ENCODE measurements around the gene LSM14A. TPM values are rescaled to one million over a fixed set of nuclear protein-coding genes. Genes with fewer than 3 reads are reported as not detected.

The LSM14A gene
- total and polyA plus RNA-seq, 2 of the 8 experiments (the other 6 are each of a cell fraction or from before 2014, with no cell fraction given), result 117 to 195 TPM

DNA sequence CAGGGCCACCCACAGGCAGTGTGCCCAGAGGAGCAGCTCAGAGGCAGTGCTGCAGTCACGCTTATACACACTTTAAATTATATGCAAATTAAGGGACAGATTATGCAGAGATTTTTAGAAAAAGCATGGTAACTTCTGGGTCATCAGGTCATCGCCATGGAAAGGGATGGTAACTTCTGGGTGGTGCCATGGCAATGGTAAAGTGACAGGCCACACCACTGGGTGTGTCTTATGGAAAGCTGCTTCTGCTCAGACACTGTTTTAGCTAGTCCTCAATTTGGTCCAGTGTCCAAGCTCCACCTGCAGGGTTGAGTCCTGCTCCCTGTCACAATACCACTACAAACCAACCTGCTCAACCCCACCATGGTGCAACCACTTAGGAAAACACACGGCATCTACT lies 29.9 kb upstream of the LSM14A start (continued):
- TF ChIP-seq, protein P1, sequence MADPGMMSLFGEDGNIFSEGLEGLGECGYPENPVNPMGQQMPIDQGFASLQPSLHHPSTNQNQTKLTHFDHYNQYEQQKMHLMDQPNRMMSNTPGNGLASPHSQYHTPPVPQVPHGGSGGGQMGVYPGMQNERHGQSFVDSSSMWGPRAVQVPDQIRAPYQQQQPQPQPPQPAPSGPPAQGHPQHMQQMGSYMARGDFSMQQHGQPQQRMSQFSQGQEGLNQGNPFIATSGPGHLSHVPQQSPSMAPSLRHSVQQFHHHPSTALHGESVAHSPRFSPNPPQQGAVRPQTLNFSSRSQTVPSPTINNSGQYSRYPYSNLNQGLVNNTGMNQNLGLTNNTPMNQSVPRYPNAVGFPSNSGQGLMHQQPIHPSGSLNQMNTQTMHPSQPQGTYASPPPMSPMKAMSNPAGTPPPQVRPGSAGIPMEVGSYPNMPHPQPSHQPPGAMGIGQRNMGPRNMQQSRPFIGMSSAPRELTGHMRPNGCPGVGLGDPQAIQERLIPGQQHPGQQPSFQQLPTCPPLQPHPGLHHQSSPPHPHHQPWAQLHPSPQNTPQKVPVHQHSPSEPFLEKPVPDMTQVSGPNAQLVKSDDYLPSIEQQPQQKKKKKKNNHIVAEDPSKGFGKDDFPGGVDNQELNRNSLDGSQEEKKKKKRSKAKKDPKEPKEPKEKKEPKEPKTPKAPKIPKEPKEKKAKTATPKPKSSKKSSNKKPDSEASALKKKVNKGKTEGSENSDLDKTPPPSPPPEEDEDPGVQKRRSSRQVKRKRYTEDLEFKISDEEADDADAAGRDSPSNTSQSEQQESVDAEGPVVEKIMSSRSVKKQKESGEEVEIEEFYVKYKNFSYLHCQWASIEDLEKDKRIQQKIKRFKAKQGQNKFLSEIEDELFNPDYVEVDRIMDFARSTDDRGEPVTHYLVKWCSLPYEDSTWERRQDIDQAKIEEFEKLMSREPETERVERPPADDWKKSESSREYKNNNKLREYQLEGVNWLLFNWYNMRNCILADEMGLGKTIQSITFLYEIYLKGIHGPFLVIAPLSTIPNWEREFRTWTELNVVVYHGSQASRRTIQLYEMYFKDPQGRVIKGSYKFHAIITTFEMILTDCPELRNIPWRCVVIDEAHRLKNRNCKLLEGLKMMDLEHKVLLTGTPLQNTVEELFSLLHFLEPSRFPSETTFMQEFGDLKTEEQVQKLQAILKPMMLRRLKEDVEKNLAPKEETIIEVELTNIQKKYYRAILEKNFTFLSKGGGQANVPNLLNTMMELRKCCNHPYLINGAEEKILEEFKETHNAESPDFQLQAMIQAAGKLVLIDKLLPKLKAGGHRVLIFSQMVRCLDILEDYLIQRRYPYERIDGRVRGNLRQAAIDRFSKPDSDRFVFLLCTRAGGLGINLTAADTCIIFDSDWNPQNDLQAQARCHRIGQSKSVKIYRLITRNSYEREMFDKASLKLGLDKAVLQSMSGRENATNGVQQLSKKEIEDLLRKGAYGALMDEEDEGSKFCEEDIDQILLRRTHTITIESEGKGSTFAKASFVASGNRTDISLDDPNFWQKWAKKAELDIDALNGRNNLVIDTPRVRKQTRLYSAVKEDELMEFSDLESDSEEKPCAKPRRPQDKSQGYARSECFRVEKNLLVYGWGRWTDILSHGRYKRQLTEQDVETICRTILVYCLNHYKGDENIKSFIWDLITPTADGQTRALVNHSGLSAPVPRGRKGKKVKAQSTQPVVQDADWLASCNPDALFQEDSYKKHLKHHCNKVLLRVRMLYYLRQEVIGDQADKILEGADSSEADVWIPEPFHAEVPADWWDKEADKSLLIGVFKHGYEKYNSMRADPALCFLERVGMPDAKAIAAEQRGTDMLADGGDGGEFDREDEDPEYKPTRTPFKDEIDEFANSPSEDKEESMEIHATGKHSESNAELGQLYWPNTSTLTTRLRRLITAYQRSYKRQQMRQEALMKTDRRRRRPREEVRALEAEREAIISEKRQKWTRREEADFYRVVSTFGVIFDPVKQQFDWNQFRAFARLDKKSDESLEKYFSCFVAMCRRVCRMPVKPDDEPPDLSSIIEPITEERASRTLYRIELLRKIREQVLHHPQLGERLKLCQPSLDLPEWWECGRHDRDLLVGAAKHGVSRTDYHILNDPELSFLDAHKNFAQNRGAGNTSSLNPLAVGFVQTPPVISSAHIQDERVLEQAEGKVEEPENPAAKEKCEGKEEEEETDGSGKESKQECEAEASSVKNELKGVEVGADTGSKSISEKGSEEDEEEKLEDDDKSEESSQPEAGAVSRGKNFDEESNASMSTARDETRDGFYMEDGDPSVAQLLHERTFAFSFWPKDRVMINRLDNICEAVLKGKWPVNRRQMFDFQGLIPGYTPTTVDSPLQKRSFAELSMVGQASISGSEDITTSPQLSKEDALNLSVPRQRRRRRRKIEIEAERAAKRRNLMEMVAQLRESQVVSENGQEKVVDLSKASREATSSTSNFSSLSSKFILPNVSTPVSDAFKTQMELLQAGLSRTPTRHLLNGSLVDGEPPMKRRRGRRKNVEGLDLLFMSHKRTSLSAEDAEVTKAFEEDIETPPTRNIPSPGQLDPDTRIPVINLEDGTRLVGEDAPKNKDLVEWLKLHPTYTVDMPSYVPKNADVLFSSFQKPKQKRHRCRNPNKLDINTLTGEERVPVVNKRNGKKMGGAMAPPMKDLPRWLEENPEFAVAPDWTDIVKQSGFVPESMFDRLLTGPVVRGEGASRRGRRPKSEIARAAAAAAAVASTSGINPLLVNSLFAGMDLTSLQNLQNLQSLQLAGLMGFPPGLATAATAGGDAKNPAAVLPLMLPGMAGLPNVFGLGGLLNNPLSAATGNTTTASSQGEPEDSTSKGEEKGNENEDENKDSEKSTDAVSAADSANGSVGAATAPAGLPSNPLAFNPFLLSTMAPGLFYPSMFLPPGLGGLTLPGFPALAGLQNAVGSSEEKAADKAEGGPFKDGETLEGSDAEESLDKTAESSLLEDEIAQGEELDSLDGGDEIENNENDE (IDR thresholded peaks at IDR 0.05; ENCODE audit: insufficient replicate concordance, low read length), result no peak
- TF ChIP-seq KDM1A (IDR thresholded peaks at IDR 0.05; ENCODE audit: borderline replicate concordance, low read length) (no peak), MAFK (IDR thresholded peaks at IDR 0.05; ENCODE audit: low read depth, low read length) (no peak), EZH2 (IDR thresholded peaks at IDR 0.05; ENCODE audit: low read depth, low read length, severe bottlenecking) (no peak), CBX8 (IDR thresholded peaks at IDR 0.05; ENCODE audit: borderline replicate concordance, low read depth, low read length) (no peak), POLR2A (IDR thresholded peaks at IDR 0.05; ENCODE audit: control extremely low read depth in 1 of 2, low read depth in 2 of 2, low read length in 2 of 2) (no peak), RBBP5 (IDR thresholded peaks at IDR 0.05; ENCODE audit: borderline replicate concordance, low read depth, low read length) (no peak), RXRA (IDR thresholded peaks at IDR 0.05; ENCODE audit: insufficient read depth, low read depth, low read length) (no peak), SP1 (IDR thresholded peaks at IDR 0.05; ENCODE audit: low read depth, low read length) (no peak), SIRT6 (IDR thresholded peaks at IDR 0.05; ENCODE audit: low read length) (no peak), GABPA (IDR thresholded peaks at IDR 0.05; ENCODE audit: borderline replicate concordance, insufficient read depth, low read length) (no peak)
